ENCODE data around the gene ATRN. TPM values are rescaled to one million over a fixed set of nuclear protein-coding genes. Genes with fewer than 3 reads are reported as not detected.

Gene ATRN
- total RNA-seq, 3 donors from 2014 or later (not counting 1 experiment from before 2014, with no cell fraction given) = 16.1 to 21.8 (median 19.3) TPM

DNA sequence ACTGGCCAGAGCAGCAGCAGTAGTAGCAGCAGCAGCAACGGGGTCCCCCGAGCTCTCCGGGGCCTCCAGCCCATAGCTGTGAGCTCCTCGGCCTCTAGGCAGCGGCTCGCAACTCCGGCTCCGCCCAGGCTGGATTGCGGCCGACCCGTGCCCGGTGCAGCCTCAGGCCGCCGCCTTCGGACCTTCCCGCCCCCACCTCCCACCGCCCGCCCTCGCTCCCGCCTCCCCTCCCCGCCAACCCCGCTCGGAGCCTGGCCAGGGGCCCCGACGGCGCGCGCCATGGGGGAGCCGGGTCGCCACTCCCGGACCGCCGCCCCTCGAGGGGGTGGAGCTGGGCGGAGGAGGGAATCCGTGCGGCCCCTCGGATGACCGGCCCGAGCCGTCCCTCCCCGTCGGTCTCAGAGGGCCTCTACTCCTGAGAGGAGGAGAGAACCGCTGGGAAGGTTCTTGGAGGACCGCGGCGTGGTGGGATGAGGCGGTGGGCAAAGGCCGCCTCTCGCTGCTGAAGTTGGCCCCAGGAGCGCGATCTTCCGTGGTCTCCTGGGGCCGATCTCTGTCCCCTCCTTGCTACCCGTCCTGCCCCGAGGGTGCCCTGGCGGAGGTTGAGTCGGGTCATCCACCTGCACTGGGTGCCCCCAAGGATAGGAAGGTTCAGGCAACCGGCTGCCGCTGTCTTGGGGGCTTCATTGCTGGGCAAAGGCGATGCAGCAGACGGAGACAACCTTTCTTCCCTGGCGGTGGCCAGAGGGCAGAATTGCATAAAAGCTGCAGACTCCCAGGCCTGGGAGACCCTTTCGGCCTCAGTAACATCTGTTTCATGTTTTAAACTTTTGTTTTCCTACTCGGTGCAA, 211.3 kb downstream of the ATRN start, which contains the start of gene ADAM33:
Gene ADAM33 (minus strand): TSS at position 80 of the 851 bp plus-strand sequence. CDS start 6 bp downstream, at position 74.
- Mint-ChIP-seq H3K4me3 (no peak within 1 kb of the TSS), H3K27ac (no peak within 1 kb of the TSS), H3K36me3 (no peaks in the 10 kb centered on the region), H3K27me3 (ENCODE audit: low read depth in 2 of 2) (peaks cover 49 to 65% of the 10 kb centered on the region in 2 donors), H3K9me3 (no peaks in the 10 kb centered on the region), H3K4me1 (peaks cover 0 to 5% of the 10 kb centered on the region in 2 donors)
- H3K4me1 ChIP-seq (ENCODE audit: control insufficient read depth, insufficient read depth, low read length) = peaks cover 3% of the 10 kb centered on the region
- ATAC-seq = no peak
- H3K4me3 ChIP-seq (ENCODE audit: low read length) = no peak within 1 kb of the TSS
- peaks cover 12% of the 10 kb centered on the region for H3K27me3 ChIP-seq (ENCODE audit: control insufficient read depth, insufficient read depth, low read length)
- TF ChIP-seq, protein P1, sequence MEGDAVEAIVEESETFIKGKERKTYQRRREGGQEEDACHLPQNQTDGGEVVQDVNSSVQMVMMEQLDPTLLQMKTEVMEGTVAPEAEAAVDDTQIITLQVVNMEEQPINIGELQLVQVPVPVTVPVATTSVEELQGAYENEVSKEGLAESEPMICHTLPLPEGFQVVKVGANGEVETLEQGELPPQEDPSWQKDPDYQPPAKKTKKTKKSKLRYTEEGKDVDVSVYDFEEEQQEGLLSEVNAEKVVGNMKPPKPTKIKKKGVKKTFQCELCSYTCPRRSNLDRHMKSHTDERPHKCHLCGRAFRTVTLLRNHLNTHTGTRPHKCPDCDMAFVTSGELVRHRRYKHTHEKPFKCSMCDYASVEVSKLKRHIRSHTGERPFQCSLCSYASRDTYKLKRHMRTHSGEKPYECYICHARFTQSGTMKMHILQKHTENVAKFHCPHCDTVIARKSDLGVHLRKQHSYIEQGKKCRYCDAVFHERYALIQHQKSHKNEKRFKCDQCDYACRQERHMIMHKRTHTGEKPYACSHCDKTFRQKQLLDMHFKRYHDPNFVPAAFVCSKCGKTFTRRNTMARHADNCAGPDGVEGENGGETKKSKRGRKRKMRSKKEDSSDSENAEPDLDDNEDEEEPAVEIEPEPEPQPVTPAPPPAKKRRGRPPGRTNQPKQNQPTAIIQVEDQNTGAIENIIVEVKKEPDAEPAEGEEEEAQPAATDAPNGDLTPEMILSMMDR (IDR thresholded peaks at IDR 0.05) = no peak
- 9% methylated on average over 54 of the region's 65 CpGs for WGBS (ENCODE audit: insufficient coverage)
- intact Hi-C loops (cut with micrococcal nuclease) = no loop called here
- DNase-seq = no peak
- H3K36me3 ChIP-seq (ENCODE audit: control insufficient read depth, insufficient read depth, low read length) = no peaks in the 10 kb centered on the region
- H3K27ac ChIP-seq (ENCODE audit: low read length) = no peak within 1 kb of the TSS
- H3K9me3 ChIP-seq (ENCODE audit: control insufficient read depth, insufficient read depth, low read length) = no peaks in the 10 kb centered on the region

DNA sequence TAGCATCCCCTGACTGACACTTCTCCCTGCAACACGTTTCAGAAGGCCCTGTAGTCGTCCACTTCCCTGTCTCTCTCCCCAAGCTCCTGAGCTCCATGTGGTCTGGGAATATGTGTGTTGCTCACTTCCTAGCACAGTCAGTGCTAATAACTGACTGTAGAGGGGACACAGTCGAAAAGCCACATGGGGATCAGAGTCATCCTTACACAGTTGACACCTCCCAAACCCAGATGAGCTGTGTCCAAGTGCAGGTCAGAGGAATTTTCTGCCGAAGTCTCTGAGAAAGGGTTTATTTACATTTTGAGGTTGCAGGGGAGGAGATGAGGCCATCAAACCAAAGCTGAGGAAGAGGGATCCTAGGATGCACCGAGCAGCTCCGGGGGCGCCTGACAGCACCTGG, 214.5 kb downstream of the ATRN start:
- WGBS (ENCODE audit: insufficient coverage) = 68% methylated on average over 6 of the region's 7 CpGs
- H3K27ac ChIP-seq (ENCODE audit: low read length) = no peak overlapping the region
- intact Hi-C loops (cut with micrococcal nuclease) = no loop called here
- H3K27me3 ChIP-seq (ENCODE audit: control insufficient read depth, insufficient read depth, low read length) = peaks cover 12% of the 10 kb centered on the region
- no peak overlapping the region for H3K27ac Mint-ChIP-seq
- H3K9me3 ChIP-seq (ENCODE audit: control insufficient read depth, insufficient read depth, low read length) = no peaks in the 10 kb centered on the region
- peaks cover 3% of the 10 kb centered on the region for H3K4me1 ChIP-seq (ENCODE audit: control insufficient read depth, insufficient read depth, low read length)
- ATAC-seq (no peak), DNase-seq (no peak)
- no peaks in the 10 kb centered on the region for H3K36me3 Mint-ChIP-seq
- H3K4me1 Mint-ChIP-seq = peaks cover 0 to 5% of the 10 kb centered on the region in 2 donors
- H3K4me3 Mint-ChIP-seq = no peak overlapping the region
- TF ChIP-seq, protein P1 (IDR thresholded peaks at IDR 0.05) = no peak
- peaks cover 36 to 39% of the 10 kb centered on the region in 2 donors for H3K27me3 Mint-ChIP-seq (ENCODE audit: low read depth in 2 of 2)
- no peaks in the 10 kb centered on the region for H3K36me3 ChIP-seq (ENCODE audit: control insufficient read depth, insufficient read depth, low read length)
- no peak overlapping the region for H3K4me3 ChIP-seq (ENCODE audit: low read length)
- H3K9me3 Mint-ChIP-seq = no peaks in the 10 kb centered on the region

DNA sequence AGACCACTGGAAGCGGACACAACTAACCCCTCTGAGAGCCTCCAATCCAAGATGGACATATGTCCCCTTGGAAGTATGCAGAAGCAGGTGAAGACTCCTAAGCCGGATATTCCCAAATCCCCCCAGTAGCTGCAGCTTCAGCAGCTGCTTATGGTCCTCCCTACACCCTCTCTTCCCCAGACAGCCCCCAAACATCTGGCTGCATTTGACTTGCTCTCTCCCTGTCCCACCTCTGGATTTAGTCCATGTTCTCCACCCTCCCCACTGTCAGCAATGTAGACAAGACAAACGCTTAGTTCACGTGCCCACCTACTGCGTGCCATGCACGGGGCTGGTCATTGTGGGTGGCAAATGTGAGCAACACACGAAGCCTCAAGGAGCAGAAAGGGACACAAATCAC, 215.6 kb downstream of the ATRN start:
- TF ChIP-seq, protein P1 (IDR thresholded peaks at IDR 0.05) = no peak
- H3K27me3 ChIP-seq (ENCODE audit: control insufficient read depth, insufficient read depth, low read length) = peaks cover 10% of the 10 kb centered on the region
- peaks cover 0 to 1% of the 10 kb centered on the region in 2 donors for H3K4me1 Mint-ChIP-seq
- H3K36me3 ChIP-seq (ENCODE audit: control insufficient read depth, insufficient read depth, low read length) = no peaks in the 10 kb centered on the region
- H3K27me3 Mint-ChIP-seq (ENCODE audit: low read depth in 2 of 2) = peaks cover 27 to 35% of the 10 kb centered on the region in 2 donors
- no peaks in the 10 kb centered on the region for H3K9me3 Mint-ChIP-seq
- H3K36me3 Mint-ChIP-seq = no peaks in the 10 kb centered on the region
- H3K4me3 ChIP-seq (ENCODE audit: low read length) = no peak overlapping the region
- DNase-seq (no peak), ATAC-seq (no peak)
- no peak overlapping the region for H3K27ac ChIP-seq (ENCODE audit: low read length)
- H3K4me3 Mint-ChIP-seq = no peak overlapping the region
- no peak overlapping the region for H3K27ac Mint-ChIP-seq
- 88% methylated on average over 7 of the region's 7 CpGs for WGBS (ENCODE audit: insufficient coverage)
- intact Hi-C loops (cut with micrococcal nuclease) = no loop called here
- H3K9me3 ChIP-seq (ENCODE audit: control insufficient read depth, insufficient read depth, low read length) = no peaks in the 10 kb centered on the region
- peaks cover 3% of the 10 kb centered on the region for H3K4me1 ChIP-seq (ENCODE audit: control insufficient read depth, insufficient read depth, low read length)
